ENCODE results near the gene CCDC150. TPM values are rescaled to one million over a fixed set of nuclear protein-coding genes. Genes with fewer than 3 reads are reported as not detected.

Gene CCDC150
- total RNA-seq, 1 donor from 2014 or later = 3.1 TPM

DNA sequence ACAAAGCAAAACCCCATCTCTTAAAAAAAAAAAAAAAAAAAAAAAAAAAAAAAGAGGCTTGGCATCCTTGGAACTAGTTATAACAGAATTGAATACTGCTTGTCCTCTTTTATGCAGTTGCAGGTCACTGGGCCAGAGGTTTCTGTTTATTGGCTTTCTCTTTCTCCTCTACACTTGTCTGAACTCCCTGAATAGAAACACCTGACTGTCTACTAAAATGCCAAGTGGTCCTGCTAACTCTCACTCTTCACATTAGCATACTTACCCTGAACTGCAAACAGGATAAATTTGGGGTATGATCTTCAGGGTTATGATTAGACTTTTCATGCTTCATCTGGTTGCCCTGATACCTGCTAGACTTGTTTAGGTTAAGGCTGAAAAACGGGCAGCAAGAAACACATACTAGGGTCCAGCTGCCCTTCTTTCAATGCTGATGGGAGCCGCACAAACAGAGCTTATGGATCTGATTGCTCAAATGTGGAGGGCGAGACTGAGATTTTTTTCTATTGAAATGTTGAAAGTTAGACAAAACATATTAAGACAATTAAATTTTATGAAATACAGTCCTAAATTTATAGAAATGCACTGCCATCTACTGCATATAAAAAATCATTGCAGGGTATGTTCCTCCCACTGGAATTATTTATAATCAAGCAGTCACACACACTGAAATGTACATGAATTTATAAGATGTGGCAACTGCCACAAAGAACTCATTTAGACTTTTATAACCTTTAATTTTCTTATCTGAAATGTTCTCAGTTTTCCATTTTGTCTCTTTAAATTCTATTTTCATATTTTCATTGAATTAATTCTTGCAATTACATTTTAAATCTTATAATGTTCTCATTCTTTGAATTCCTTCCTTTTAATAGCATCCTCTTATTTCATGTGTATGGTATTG lies 119.2 kb downstream of the CCDC150 start:
- Mint-ChIP-seq H3K4me1 (ENCODE audit: low read depth) (peaks cover 12% of the 10 kb centered on the region), H3K9me3 (ENCODE audit: low read depth) (peaks cover 35% of the 10 kb centered on the region), H3K27ac (ENCODE audit: unreplicated experiment) (peak overlapping the region; percentile 62), H3K4me3 (ENCODE audit: unreplicated experiment) (no peak overlapping the region), H3K27me3 (ENCODE audit: low read depth) (no peaks in the 10 kb centered on the region), H3K36me3 (ENCODE audit: low read depth) (peaks cover 33% of the 10 kb centered on the region)
- DNase-seq (ENCODE audit: low spot score) = no peak
- TF ChIP-seq, protein P1, sequence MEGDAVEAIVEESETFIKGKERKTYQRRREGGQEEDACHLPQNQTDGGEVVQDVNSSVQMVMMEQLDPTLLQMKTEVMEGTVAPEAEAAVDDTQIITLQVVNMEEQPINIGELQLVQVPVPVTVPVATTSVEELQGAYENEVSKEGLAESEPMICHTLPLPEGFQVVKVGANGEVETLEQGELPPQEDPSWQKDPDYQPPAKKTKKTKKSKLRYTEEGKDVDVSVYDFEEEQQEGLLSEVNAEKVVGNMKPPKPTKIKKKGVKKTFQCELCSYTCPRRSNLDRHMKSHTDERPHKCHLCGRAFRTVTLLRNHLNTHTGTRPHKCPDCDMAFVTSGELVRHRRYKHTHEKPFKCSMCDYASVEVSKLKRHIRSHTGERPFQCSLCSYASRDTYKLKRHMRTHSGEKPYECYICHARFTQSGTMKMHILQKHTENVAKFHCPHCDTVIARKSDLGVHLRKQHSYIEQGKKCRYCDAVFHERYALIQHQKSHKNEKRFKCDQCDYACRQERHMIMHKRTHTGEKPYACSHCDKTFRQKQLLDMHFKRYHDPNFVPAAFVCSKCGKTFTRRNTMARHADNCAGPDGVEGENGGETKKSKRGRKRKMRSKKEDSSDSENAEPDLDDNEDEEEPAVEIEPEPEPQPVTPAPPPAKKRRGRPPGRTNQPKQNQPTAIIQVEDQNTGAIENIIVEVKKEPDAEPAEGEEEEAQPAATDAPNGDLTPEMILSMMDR (IDR thresholded peaks at IDR 0.05) = peak; percentile 89

DNA sequence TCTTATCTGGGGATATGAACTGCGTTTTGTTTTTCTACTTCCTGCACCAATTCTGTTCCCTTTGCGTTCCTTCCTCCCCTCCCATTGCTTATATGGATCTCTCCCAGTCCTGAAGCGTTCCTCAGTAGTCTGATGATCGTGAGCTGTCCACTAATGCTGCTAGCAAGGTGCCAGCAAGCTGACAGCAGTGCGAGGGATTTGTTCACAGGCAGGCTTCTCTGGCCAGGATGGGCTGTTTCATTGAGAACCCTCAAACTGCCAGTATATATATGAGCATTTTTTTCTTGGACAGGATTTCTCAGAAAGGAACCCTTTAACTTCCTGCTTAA lies 119.8 kb downstream of the CCDC150 start:
- H3K9me3 Mint-ChIP-seq (ENCODE audit: low read depth) = peaks cover 29% of the 10 kb centered on the region
- TF ChIP-seq, protein P1 (IDR thresholded peaks at IDR 0.05) = no peak
- H3K27ac Mint-ChIP-seq (ENCODE audit: unreplicated experiment) = peak overlapping the region; percentile 62
- no peak for DNase-seq (ENCODE audit: low spot score)
- no peak overlapping the region for H3K4me3 Mint-ChIP-seq (ENCODE audit: unreplicated experiment)
- H3K27me3 Mint-ChIP-seq (ENCODE audit: low read depth) = no peaks in the 10 kb centered on the region
- H3K4me1 Mint-ChIP-seq (ENCODE audit: low read depth) = peaks cover 12% of the 10 kb centered on the region
- peaks cover 30% of the 10 kb centered on the region for H3K36me3 Mint-ChIP-seq (ENCODE audit: low read depth)

DNA sequence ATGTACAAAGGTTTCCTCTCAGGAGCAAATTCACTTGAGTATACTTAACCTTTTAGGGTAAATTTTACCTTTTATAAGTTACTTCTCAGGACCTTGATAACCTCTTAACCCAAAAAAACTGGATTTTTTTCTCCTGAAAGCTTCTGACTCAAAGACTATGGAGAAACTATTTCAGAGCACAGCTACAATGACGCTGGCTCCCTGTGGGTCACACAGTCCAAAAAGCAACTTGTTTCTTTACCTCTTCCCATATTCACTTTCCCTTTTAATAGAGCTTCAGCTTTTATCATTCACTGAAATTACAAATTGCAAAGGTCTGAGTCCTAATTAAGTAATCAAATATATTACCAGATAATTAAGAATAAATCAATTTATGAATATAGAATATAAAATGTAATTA lies 127.6 kb downstream of the CCDC150 start:
- Mint-ChIP-seq H3K4me1 (ENCODE audit: low read depth) (no peaks in the 10 kb centered on the region), H3K9me3 (ENCODE audit: low read depth) (no peaks in the 10 kb centered on the region), H3K4me3 (ENCODE audit: unreplicated experiment) (no peak overlapping the region), H3K36me3 (ENCODE audit: low read depth) (peaks cover 22% of the 10 kb centered on the region), H3K27me3 (ENCODE audit: low read depth) (no peaks in the 10 kb centered on the region), H3K27ac (ENCODE audit: unreplicated experiment) (no peak overlapping the region)
- DNase-seq (ENCODE audit: low spot score) = no peak
- TF ChIP-seq, protein P1 (IDR thresholded peaks at IDR 0.05) = no peak

Other genes starting within 250 kb of the CCDC150 start
- 22.3 to 23.8 TPM (median 22.5 TPM) in 3 replicates for gene HECW2, start 46.2 kb upstream of the CCDC150 start, total RNA-seq
- 25.4 to 30.4 TPM (median 28.5 TPM) in 3 replicates for gene GTF3C3, start 160.0 kb downstream of the CCDC150 start, total RNA-seq
- gene C2orf66, start 169.6 kb downstream of the CCDC150 start, total RNA-seq = 0.89 TPM in 1 of 3 replicates, not detected in the others

Data from chondrocyte (in vitro differentiated cells).